D721Med (cell line): ENCODE measurements around the gene NOL4L.

ENCODE experiments used
- DNase-seq: peaks from one replicate; pipeline ENCODE4 v3.0.0; 2011; ENCODE audit warnings: low spot score; ENCODE audit not compliant: insufficient read length
- FAIRE-seq: peaks from 2 replicates; lab custom pipeline; 2011; peaks lifted over from hg19 to GRCh38; lab: Jason Lieb, UNC
- TF ChIP-seq, protein P1 (sequence below): IDR thresholded peaks from 2 replicates; pipeline ENCODE4 v1.5.1; 2012; ENCODE audit warnings: mild to moderate bottlenecking, control low read depth; ENCODE audit not compliant: insufficient read depth; ENCODE audit errors: missing control alignments

NOL4L gene

DNA sequence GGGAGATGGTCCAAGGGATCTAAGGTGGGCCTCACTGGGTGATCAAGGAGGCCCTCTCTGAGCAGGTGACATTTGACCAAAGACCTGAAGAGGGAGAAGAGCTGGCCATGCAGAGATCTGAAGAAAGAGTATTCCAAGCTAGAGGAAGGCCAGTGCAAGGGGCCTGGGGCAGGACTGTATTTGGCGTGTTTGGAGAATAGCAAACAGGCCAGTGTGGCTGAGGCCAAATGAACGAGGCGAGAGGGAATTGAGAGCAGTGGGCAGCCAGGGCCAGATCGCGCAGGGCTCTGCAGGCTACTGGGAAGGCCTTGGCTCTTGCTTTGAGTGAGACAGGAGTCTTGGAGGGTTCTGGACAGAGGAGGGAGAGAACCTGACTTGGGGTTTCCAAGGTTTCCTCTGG is 9.3 kb downstream of the NOL4L start:
- TF ChIP-seq, protein P1, sequence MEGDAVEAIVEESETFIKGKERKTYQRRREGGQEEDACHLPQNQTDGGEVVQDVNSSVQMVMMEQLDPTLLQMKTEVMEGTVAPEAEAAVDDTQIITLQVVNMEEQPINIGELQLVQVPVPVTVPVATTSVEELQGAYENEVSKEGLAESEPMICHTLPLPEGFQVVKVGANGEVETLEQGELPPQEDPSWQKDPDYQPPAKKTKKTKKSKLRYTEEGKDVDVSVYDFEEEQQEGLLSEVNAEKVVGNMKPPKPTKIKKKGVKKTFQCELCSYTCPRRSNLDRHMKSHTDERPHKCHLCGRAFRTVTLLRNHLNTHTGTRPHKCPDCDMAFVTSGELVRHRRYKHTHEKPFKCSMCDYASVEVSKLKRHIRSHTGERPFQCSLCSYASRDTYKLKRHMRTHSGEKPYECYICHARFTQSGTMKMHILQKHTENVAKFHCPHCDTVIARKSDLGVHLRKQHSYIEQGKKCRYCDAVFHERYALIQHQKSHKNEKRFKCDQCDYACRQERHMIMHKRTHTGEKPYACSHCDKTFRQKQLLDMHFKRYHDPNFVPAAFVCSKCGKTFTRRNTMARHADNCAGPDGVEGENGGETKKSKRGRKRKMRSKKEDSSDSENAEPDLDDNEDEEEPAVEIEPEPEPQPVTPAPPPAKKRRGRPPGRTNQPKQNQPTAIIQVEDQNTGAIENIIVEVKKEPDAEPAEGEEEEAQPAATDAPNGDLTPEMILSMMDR: no peak
- FAIRE-seq (no peak), DNase-seq (no peak)

DNA sequence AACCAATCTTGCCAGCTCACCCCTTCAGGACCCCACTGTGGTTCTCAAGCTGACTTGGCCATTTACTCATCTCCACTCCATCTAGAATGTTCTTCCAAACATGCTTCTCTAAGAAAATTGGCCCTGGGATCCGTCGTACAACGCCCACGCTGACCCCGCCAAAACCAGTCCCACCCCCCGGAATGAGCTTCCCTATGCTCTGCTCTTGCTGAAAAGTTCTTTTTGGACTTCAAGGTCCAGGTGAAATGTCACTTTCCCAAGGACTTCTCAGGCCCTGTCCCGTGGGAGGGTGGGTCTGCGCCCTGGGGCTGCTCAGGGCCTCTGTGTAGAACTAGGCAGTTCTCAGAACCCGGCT is 9.9 kb downstream of the NOL4L start:
- FAIRE-seq (no peak), DNase-seq (no peak)
- TF ChIP-seq, protein P1: no peak

DNA sequence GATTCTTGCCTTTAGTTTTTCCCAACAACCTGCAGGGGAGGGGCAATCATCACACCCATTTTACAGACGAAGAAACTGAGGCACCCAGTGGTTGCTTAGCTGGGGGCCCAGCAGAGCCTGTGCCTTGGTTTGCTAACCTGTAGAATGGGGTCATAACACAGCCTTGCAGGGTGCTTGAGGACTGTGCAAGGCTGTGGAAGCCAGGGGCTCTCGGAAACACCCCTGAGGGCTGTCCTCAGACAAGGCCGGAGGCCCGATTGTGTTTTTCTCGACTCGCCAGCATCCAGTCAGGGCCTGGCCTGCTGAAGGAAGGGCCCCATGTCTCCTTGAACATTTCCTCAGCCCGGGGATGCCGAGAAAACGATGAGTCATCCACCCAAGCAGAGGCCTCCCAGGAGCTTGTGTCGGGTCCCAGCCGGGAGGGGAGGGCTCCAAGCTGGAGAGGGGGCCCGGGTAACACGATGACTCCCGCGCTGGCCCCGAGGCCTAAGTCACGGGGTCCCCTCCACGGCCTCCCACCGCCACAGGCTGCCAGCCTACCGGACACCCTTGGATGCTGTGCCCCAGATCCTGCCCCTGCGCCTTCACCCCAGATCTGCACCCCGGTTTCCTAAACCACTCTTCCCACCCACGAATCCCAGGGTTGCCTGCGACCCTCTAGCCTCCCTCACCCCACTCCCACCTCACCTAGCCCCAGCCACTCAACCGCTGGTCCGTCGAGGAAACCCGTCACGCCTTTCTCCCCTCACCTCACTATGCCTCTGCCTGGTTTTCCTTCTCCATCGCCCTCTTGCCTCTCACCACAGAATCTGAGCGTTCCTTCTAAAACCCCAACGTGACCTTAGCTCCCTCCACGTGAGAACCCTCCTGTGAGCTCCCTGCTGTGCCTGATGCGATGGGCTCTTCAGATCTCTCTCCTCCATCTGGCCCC is 10.6 kb downstream of the NOL4L start:
- TF ChIP-seq, protein P1: no peak
- DNase-seq (no peak), FAIRE-seq (no peak)

DNA sequence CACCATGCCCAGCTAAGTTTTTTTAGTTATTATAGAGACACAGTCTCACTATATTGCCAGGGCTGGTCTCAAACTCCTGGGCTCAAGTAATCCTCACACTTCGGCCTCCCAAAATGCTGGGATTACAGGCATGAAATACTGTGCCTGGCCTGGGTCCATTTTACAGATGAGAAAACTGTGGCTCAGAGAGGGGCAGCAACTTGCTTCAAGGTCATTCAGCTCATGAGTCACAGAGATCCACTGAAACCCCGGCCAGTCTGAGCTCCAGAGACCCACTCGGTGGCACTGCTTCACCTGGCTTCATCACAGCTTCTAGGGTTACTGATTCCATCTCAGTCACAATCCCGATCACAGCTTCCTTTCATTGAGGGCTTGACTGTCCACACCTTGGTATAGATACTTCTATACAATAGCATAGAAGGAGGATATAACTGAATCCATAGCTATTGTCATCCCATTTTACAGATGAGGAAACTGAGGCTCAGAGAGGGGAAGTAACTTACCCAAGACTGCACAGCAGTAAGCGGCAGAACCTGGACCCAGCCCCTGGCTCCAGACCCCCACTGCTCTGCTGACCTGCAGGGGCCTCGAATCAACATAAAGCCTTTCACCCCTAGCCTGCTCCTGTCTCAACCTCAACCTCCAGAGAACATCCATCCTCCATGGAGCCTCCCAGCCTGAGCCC is 11.8 kb downstream of the NOL4L start:
- DNase-seq (no peak), FAIRE-seq (no peak)
- TF ChIP-seq, protein P1: no peak

DNA sequence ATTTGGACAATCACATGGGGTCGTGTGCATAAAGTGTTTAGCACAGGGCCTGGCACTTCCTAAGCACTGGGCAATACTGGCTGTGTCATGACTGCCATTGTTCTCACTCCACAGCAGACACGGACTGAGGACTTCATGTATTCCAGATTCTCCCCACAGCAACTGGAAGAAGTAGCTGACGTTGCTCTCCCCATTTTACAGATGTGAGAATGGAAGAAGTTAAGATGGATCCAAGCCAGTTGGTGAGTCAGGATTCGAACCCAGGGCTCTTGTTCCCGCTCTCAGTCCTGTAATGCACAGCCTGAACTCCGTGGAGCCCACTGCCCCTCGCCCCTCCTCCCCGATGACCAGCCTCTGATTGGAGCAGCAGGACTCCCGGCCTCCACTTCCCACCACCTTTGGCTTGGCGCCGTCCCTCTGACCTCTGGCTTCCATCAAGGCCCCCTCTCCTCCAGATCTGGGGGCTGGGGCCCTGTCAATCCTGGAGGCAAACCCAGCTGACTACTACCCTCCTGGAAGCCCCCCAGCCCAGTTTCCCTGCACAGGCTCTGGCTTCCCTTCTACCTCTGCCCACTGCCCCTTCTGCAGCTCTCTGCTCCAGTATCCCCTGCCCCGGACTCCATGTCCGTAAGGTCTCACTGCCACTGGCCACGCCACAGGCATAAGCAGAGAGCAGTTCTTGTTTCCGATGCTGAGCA is 12.7 kb downstream of the NOL4L start:
- TF ChIP-seq, protein P1: no peak
- no peak for DNase-seq
- no peak for FAIRE-seq

DNA sequence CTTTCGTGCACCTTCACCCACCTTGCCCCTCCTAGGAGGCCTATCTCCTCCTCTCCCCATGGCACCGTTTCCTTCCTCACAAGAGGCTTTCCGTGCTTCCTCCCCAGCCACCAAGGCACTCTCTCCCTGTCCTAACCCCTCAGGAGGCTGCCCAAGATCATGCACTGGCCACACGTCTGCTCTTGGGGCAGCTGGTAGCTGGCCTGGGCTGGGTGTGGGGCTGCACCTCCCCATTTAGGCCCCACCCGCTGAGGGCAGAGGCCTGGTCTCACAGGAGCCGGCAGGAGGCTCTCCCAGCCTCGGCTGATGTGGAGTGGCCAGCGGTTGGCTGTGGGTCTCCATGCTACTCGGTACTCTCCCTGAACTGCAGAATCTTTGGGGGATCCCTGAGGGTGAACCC is 13.6 kb downstream of the NOL4L start:
- FAIRE-seq (no peak), DNase-seq (no peak)
- TF ChIP-seq, protein P1: no peak
